HG03108 (cell line): ENCODE data around the gene ROMO1.
"Not testable (repeated sequence)": the region's sequence is repeated elsewhere in the genome, so short reads cannot be mapped to it uniquely, and the experiment has no call there.

Experiments used
- ATAC-seq: cut with Tn5 transposase; IDR thresholded peaks from one replicate; pipeline ENCODE4 v1.9.1; 2021; ENCODE audit warnings: moderate library complexity; ENCODE audit not compliant: unreplicated experiment

ROMO1 gene

DNA sequence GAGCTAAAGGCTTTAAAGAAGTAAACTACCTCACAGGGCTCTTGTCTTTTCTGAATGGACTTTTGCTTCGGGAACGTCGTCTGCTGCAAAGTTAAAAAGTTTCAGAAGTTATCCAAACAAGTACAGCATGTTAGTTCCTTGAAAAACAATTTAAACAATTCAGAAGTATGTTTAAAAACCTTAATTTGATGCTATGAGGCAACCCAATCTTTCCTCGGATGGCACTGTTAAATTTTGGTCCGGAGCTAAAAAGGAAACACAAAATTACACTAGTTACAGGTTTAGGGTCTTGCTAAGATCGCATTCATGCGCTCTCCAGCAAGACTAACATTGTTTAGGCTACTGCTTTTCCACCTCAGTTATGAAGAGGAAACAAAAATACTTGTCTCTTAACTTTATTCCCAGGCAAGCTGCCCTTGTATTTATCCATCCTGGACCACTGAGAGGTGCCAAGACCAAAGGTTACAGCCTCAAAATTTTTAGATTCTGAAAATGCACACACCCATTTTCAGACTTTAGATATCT, 30.1 kb downstream of the ROMO1 start:
- ATAC-seq, result no peak

DNA sequence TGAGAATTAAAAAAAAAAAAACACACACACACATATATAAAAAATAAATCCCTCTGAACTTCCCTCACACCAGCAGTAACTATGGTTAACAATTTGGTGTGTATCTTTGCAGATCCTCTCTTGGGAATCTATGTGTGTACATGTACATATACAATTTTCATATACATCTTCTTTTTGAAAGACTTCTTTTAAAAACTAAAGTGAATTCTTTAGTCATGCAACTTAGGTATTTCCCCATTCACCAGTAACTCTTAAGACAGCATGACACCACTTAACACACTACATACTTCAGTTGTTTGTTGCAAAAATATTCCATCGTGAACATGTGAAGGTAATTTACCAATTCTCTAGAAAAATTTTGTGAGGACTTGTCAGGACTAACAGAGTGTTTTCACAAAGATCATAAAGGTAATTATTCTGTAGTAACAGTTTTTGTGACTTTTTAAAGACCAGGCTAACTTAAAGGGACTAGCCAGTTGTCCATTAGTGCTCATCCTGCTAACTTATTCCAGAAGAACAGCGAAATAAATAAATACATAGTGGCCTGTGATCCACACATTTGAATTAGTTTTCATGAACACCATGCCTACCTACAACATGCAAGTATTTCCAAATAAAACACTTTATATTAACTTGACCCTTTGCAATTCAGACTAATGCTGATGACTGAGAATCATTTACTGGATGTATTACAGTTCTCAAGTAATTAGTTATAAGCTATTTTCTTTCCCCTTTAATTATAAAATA, 30.8 kb downstream of the ROMO1 start:
- ATAC-seq, result no peak

DNA sequence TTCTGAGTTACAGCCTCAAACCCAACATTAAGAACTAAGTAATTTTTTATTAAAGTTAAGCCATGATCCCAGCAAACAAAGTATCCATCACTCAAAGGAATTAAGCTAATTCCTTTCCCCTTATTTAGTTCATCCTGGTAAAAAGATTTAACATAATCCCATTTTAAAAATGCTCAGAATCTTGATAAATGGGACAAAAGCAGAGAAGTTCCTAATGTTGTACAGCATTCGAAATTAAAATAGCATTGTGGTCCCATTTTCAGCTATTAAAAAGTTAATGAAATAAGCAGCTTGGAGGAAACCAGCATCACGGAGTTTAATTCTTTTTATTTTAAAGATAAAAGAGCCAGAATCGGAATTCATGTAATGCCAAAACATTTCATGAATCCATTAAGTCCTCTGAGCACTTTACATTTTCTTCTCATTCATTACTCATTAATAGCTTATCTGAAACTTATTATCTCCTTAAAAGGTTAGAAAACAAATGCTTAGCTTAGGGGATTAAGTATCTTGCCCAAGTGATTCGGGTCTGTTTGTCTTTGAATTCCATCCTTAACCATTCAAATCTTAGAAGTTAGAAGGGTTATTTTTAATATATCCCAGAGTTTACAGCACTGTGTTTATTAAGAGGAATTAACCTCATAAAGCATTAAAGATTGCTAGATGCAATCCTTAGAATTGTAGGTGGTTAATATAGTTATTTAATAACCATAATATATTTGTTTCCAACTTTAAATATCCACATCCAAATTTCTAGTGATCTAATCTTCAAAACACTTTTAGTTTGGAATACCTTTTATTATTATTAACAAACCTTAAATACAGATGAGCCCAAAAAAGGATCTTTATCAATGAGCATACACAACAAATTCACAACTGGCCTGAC, 31.6 kb downstream of the ROMO1 start:
- no peak for ATAC-seq

DNA sequence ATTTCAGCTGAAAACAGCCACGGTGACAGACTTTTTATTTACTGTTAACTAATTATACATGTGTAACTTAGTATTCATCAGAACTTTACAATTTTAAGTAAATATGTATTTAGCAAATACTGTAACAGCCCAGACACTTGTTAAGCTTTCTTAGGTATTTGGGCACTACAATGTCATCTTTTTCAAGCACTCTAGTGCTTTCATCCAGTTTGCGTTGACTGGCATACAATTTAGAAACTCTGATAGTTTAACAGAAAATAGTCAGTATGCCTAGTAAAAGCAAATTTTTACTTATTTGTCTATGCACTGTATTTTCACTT, 32.2 kb downstream of the ROMO1 start:
- ATAC-seq, result no peak

DNA sequence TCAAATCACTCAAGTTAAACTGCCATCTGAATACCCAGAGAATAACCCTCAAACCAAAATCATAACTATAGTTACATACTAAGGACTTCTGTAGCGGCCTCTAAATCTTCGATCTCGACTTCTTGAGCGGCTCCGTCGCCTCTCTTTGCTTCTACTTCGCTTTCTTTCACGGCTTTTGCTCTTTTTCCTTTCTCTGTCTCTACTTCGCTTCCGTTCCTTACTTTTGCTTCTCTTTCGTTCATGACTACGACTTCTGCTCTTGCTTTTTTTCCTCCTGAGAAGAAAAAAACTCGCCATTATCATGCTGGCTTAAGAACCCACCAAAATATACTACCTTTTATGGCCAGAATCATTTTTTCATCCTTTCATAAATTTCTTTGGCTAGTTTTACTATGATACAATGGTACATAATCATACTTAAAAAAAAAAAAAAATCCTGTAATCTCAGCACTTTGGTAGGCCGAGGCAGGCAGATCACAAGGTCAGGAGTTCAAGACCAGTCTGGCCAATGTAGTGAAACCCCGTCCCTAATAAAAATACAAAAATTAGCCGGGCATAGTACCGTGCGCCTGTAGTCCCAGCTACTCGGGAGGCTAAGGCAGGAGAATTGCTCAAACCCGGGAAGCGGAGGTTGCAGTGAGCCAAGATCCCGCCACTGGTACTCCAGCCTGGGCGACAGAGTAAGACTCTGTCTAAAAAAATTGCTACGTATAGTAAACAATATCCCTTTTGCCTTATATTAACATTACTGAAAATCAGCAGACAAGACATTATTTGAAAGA, 32.8 kb downstream of the ROMO1 start:
- no peak for ATAC-seq

DNA sequence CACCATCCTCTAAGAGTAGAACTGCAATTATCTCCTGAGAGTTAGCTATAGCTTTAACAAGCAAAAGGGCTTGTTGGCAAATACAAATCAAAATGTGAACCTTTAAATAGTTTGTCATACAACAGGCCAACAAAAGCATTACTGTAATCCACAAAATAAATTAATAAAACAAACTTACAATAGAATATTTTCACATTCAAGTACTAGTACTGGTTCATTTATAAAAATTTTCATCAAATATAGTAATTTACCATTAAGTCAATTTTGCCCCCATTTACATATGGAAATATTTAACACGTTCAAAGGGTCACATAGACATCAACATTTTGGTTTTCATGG, 33.4 kb downstream of the ROMO1 start:
- ATAC-seq, result no peak

DNA sequence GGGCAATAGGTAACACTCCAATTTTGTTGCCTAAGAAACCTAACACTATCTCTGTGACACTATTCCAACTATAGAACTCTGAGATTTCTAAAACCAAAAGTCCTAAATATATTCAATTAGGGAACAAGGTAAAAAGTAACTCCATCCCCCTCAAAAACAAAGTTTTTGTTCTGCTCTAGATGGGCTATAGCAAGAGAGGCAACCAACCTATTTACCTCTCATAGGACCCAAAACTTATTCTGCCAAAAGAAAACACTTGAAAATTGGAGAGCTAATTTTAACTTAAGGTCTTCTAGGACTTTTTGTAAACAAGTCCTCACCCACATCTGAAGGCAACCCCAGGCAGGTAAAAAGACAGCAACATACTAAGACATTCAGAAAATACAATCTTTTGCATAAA, 35.2 kb downstream of the ROMO1 start:
- no peak for ATAC-seq

DNA sequence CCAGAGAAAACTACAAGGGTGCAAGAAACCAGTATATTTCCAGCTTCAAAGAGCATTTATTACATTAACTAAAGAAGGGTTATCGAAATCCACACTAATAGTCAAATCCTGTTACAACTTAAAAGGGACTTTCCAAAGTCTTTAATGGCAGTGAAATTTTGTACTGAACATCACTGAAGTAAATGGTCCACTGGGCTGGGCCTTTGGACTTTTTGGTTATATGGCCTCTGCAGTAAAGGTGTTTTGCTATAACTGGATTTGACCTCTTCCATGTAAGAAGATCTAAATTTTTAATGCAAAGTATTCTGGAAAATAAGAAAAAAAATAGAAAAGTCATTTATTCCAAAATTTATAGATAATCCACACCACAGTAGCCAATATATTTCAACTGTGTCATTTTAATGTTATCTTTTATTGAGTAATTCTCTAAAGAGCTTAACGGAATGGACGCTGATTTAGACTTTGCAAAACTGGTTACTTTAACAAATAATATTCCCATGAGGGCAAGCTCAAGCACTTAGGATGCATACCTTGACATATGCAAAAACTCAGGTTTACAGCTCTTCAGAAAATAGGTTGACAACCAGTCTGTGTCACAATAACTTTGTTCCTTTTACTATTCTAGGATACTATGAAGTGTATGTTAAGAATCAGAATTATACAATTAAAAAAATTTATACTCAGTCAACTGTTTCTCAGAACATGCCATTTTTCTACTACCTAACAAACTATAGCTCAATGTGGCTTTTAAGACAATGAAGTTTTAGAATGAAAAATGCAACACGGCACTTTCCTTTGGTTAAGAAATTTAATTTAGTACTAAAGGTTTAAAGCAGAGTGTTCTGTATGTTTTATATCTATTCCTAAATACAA, 35.8 kb downstream of the ROMO1 start:
- ATAC-seq, result no peak

DNA sequence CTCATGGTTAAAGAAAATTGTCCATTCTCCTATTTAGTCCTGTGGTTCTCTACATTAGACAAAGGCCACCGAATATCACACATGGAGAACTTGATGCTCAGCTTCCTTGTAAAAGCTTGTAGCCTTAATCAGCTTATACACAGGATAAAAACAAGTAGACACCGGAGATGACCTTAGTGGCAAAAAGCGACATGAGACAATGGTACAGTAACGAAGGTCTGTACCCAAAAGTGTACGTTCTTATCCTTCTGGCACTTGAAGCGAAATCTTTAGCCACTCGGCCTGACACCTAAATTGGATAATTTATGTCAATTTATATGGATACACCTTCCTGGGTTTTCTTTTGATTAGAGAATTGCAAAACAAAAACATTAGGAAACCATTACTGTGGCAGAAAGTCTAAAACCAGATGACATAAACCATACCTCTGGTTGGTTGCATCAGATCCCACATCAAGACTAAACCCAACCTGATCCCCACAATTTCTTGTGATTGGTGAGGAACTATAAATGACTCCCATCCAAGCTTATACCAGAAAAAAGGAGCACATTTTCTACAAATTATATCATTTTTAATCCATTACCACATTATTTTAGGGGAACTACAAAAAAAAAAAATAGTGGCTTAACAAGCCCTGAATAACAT, 36.7 kb downstream of the ROMO1 start:
- no peak for ATAC-seq

DNA sequence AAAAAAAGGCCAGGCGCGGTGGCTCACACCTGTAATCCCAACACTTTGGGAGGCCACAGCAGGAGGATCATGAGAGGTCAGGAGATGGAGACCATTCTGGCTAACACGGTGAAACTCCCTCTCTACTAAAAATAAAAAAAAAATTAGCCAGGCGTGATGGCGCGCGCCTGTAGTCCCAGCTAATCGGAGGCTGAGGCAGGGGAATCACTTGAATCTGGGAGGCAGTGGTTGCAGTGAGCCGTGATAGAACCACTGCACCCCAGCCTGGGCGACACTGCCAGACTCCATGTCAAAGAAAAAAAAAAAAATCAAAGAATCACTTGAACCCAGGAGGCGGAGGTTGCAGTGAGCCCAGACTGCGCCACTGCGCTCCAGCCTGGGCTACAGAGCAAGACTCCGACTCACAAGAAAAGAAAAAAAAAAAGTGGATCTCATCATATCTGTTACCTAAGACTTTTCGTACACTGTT, 38.7 kb downstream of the ROMO1 start:
- no peak for ATAC-seq

DNA sequence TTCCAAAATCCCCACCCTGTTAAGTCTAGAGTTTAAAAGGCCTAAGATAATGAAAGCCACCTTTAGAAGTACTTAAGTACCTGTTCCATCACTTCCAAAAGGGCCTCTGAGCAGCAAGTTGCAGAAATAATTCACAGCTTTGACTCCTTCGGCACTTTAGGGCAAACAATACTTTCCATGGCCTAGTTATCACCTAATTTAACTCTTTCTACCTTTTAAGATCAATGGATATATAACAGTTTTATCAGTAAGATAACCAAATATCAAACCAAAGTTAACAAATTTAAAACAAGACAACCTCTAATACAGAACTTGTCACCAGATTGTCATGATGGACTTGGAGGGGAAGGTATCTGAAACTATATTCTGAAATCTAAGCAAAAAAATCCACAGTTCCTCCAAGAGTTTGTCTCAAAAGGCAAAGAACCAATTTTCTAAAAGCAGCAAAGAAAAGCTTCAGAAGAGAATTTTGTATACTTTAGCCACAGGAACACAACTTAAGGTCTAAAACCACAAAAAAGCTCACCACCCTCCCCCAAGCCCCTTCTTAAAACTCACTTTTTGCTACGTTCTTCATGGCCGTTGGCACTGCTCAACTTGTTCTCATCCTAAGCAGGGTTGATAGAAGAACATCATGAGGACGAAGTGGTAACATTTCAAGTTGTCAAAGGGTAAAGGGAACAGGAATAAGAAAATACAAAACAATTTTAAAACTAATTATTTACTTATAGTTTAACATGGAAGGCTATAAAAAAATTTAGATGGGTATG, 39.4 kb downstream of the ROMO1 start:
- ATAC-seq, result no peak

DNA sequence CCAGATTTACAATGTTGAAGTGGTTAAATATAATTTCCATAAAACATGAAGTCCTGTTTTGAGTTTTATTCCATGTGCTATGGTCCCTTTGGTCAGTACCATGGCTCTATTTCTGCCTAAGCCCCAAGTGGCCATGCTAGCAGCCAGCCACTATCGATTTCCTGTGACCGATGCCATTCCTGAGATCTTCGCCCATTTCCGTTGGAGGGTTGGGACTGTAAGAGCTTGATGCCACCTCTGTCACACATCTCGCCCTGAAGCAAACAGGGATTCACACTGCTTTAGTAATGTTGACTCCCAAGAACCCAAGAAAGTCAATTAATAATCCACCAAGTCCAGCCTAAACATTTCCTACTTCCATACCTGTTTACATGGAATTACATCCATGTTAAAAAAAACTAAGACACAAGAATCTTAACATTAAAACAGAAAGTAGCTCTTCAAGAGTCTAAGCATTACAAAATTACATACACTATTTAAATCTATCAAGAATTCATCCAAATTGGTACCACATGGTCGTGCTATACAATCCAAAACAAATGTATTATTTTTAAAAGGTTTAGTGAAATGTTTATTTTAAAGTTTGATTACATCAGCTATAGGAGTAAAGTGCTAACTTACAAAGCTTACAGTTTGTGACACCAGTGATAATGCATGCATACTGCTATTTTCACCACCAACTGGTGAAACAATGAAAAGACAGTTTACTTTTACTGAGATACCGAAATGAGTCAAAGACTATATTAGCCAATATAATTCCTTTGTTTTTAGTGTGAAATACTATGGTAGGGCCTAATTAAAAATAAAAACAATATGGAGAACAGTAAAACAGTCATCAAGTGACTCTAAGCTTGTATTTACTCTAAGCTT, 40.3 kb downstream of the ROMO1 start:
- no peak for ATAC-seq

DNA sequence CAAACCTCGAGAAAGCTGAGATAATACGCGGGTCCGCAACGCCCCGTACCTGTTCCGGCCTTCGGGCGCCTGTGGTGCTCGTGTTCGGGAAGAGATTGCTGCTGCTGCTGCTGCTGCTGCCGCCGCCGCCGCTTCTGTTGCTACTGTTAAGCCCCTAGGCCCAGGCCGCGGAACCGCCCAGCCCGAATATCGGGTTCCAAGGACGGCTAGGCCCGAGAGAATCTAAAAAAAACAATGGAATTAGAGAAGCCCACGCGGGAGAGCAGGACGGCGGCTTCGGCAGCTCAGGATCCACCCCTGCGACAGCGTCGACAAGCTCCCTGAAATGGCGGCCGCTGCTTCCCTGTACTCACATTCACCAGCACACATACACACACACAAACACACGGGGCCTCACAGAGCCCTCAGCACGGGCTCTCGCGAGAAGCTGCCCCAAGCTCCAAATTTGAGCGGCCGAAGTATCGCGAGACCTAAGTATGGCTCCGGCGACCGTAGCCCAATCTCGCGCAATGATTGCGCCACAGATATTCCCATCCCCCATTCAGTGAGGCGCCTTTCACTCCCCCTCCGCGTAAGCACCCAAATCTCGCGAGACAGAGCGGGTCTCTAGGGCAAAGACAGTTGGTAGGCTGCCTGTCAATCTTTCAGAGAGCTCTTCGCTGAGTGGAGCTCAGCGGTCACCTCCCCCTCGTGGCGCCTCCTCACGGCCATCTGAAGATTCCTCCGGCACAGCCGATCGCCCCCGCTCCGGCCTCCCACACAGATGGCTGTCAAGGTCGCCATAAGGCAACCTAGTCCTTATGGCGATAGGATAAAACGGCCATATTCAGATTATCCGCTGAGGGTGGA, 42.9 kb downstream of the ROMO1 start, which contains the start of gene RBM39:
Gene RBM39, minus strand, starts transcription at position 369 of the 849 bp plus-strand sequence. CDS start 1,386 bp downstream, outside the sequence.
- peak; percentile 77 for ATAC-seq

DNA sequence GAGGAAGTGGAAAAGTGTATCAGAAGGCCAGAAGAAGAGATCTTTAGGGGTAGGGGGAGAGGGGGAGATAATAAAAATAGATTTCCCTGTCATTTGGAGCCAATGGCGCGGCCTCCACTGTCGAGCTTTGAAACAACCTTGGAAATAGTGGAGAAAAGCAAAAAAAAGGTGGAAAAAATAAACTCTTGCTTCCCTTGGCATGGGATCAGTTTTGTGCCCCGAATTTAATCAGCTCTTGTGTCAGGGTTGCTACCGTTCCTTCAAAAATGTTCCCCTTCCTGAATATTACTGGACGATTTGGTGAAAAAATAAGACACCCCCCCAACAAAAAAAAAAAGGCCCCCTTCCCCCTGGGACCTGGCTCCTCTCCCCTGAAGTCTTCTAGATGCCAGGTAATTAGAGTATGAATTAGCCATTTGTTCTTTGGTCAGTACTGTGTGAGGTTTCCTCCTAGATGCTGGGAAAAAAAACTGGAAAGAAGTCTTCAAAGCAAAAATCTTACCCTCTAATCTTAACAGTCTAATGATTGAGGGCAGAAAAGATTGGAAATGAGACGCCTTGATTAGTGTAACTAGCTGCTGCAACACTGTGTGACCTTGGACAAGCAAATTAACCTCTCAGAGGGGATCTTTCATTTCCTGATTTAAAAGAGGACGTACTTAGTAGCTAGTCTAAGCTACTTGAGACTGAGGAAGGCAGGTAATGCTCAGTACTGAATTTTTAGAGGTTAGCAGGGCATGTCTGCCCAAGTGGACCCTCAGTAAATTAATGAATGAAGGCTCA, 43.7 kb downstream of the ROMO1 start:
- ATAC-seq, result peak; percentile 34

DNA sequence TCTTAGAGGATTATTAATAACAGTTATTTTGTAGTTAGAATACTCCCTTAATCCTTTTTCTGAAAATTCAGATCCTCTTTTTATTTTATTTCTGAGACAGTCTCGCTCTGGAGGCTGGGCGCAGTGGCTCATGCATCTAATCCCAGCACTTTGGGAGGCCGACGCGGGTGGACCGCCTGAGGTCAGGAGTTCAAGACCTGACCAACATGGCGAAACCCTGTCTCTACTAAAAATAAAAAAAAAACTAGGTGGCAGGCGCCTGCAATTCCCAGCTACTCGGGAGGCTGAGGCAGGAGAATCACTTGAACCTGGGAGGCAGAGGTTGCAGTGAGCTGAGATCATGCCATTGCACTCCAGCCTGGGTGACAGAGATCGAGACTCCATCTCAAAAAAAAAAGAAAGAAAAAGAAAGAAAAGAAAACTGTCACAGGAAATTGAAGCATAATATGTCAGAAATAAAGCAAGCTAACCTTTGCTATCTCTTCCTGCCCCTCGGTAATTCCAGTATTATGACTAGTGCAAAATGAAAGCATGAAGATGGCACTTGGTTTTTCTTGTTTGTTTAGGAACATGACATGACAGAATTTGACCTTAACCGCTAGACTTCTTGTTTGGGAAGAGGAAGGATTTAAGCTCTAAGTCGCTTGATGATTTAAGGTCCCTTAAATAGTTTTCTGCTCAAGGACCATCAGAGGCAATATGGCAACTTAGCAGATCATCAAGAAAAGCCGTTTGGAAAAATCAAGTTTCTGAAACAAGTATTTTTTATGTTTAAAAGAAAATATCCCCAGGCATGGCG, 44.7 kb downstream of the ROMO1 start:
- ATAC-seq, result no peak

DNA sequence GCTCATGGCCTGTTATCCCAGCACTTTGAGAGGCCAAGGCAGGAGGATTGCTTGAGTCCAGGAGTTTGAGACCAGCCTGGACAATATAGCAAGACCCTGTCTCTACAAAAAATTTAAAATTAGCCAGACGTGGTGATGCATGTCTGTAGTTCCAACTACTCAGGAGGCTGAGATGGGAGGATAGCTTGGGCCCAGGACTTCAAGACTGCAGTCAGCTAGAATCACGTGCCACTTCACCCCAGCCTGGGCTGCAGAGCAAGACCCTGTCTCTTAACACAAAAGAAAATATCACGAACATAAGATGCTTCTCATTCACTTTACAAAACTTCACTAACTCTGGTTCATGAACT, 45.3 kb downstream of the ROMO1 start:
- not testable (repeated sequence) for ATAC-seq
